Stimulated activated CD4-positive, alpha-beta T cell treated with anti-CD3 and anti-CD28 coated beads, Interleukin-2, amount 100 ng/mL, for 24 hours (primary cell): Measurements from ENCODE around the gene PEPD.
"Not testable (repeated sequence)": the region's sequence is repeated elsewhere in the genome, so short reads cannot be mapped to it uniquely, and the experiment has no call there.

Source experiments
- DNase-seq, 2 donors: peaks; one replicate each; pipeline ENCODE4 v3.0.0-alpha.2; 2020

The PEPD gene

DNA sequence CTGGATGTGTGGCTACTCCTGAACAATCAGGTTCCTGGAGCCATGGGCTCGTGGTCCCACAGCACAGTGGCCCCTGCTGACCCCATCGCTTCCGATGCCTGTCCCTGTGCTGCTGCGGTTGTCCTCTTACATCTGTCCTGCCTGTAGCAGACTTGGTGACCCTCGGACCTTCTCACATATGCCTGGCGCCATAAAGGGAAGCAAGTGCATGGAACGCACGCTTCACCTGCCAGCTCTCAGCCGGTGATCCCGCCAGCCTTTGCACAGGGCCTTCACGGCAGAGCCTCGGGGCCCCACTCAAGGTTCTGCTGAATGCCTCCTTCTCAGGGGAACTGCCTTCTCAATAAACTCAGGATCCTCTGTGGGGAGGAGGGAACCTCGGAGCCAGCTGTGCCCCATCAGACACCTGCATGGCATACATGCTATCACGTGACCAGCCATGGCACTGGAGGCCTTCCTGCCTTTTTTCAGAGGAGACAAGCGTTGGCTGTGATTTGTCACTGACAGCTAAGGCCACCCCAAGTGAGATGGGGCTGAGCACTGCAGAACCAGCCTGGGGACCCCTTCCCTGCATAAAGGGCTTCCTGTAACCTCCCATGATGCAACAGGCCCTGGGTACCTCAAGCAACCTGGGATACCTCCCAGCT, 24.3 kb downstream of the PEPD start:
- no peak for DNase-seq

GRCh38 chr19:33496038-33496895, 25.3 kb downstream of the PEPD start:
- no peak for DNase-seq

DNA sequence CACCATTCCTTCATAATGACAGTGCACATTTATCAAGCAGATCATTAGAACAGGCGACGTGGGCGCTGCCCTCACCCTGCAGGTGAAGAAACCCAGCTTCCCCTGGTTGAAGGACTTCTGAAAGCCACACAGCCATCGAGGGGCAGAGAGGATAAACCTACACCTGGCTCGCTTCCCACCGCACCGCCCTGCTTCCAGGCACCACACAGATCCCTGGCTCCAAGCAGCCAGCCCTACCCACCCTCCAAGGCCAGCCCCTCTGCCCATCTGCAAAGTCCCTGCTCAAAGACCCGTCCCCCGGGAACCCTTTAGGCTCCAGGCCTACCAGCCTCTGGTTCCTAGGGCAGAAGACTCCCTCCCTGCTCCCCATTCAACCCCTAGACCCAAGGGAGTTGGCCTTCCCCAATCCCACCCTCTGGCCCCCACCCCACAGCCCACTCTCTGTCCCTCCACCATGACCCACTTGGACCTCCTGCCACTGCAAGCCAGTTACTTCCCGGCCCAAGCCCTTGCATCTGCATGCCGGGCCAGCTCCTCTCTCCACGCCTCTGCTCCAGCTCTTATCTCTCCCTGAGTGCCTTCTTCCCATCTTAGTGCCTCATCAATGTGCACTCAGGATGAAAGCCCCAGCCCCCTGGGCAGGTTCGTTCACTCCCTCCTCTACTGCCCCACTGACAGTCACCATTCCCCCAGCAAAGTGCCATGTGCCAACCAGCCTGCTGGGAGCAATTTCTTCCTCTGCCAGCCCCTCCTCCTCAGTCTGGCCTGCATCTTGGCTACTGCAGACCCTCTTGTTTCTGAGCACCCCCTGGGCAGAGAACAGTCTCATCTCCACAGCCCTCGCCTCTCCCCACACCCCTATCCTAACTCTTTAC, 28.0 kb downstream of the PEPD start:
- no peak for DNase-seq

DNA sequence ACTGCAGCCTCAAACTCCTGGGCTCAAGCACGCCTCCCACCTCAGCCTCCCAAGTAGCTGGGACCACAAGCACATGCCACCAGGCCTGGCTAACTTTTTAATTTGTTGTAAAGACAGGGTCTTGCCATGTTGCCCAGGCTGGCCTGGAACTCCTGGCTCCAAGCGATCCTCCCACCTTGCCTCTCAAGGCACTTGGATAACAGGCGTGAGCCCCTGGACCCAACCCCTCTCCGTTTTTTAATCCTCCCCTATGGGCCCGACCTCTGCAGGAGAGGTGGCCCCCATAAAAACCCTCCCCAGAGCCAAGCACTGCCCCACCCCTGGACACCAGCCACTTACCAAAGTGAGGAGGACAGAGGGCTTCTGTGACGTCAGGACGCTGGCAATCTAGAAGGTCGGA, 28.6 kb downstream of the PEPD start:
- no peak for DNase-seq

- no peak for DNase-seq
Observed at GRCh38 chr19:33492090-33492489, 29.5 kb downstream of the PEPD start.

GRCh38 chr19:33490596-33490995, 31.0 kb downstream of the PEPD start:
- not testable (repeated sequence) for DNase-seq

DNA sequence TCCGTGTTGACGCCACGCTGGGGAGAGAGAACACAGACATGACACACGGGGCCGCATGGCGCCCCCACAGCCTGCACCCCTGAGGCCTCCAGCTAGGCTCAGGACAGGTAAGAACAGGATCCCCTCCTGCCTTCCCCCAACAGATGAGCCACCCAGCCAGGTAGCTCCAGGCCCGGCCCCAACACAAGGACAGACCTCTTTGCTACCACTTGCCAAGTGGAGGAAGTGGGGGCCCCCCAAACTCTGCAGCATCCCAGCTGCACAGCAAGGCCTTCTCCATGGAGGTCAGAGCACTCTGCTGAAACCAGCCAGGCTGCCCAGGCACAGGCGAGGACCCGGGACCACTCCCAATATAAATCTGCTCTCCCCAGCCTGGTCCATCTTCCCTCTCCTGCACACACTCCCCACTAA, 31.5 kb downstream of the PEPD start:
- no peak for DNase-seq

DNA sequence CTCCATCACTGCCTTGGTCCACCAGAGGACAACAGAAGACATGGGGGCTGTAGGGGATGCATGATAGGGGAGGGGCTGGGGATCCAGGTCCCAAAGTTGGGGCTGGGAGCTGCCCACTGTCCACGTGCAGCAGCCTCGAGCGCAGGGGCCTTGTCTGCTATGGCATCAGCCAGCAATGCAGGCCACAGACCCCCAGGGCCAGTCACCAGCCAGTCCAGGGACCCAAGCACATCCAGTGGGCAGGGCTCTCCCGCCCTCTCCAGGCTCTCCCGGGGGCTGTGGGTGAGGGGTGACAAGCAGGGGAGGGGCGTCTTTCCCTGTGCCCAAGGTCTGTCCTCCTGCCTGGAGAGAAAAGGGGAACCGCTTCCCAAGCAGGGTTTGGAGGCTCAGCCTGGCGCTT, 32.8 kb downstream of the PEPD start:
- no peak for DNase-seq

GRCh38 chr19:33487901-33488800, 33.4 kb downstream of the PEPD start:
- DNase-seq, result no peak

DNA sequence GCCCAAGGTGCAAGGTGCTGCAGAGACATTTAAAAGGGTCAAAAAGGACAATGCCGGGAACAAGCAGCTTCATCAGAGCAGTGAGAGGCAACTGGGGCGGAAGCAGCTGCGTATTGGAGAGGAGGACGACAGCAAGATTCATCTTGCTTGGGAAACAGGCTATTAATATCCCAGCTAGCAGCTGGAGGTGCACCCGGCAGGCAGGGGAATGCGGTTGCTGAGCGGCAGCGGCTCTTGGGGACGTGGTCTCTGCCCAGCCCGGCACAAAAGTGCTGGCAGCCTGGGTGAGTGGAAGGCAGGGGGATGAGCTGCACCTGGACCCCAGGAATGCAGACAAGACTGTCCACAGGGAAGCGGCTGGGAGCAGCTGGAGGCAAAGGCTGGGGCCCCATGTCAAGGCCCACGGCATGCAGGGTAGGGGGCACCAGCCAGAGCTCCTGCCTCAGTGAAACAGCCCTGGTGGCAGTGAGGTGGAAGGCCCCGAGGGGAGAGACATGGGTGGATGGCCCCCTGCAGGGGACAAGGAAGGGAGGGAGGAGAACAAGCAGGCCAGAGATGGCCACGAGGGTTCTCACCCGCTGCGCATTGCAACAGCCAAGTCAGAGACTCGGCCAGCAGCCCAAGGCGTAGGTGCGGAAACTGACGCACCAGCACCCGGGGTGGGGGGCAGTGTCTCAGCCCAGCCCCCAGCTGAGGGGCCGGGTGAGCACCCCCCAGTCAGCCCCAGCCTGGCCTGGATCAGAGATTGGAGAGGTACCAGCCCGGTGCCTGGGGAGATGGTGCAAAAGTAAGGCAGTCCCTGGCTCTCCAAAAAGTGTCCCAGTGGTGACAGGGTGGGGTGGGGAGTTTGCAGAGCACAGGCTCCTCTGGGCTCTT, 34.4 kb downstream of the PEPD start:
- no peak for DNase-seq

DNA sequence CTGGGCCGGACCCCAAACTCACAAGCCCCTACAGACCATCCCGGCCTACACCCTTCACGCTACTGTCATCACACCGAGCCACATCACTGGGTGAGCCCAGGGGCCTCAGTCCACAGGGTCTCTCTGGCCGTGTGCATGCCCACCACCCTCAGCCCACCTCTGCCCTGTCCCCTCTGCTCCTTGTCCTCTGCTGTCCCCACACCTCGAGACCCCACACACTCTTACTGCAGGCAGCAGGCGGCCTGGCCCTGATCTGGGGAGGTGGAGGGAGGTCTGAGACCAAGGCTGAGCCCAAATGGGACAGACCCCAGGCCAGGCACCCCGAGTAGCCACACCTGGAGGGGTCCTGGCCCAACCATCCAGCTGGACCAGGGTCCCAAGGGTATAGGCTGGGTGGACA, 35.2 kb downstream of the PEPD start:
- DNase-seq, result no peak

DNA sequence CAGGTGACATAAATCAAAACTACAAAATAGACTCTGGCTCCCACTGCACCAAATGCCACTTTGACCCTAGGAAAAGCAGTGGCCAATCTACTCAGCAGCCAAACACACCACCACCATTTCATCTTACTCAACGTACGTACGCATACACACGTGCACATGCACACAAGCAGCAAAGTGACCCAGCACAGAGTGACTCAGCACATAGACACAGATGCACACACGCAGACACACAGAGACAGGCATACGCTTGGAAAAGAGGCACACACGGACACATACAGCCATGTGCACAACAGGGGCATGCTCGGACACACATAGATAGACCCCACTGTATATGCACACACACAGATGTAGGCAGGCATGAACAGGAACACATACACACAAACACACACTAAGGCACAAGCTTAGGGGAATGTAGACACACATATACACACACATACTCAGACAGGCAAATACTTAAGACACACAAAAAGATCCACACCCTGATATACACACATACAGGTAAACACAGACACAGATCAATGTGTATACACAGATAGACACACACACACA, 37.3 kb downstream of the PEPD start:
- no peak for DNase-seq

GRCh38 chr19:33482476-33482875, 39.1 kb downstream of the PEPD start:
- no peak for DNase-seq

DNA sequence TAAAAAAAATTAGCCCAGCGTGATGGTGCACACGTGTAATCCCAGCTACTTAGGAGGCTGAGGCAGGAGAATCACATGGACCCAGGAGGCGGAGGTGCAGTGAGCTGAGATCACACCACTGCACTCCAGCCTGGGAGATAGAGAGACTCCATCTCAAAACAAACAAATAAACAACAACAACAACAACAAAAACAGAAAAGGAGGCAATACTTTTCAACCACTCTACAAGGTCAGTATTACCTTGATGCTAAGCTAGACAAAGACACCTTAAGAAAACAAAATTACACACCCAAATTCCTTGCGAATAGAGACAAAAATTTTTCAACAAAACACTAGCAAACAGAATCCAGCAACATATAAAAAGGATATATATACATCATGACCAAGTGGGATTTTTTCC, 39.7 kb downstream of the PEPD start:
- no peak for DNase-seq

DNA sequence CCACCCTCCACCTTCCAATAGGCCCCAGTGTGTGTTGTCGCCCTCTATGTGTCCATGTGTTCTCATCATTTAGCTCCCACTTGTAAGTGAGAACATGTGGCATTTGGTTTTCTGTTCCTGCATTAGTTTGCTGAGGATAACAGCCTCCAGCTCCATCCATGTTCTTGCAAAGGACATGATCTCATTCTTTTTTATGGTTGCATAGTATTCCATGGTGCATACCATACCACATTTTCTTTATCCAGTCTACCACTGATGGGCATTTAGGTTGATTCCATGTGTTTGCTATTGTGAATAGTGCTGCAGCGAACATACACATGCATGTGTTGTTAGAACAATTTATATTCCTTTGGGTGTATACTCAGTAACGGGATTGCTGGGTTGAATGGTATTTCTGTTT, 42.0 kb downstream of the PEPD start:
- DNase-seq, result not testable (repeated sequence)

- DNase-seq, result no peak
Observed at GRCh38 chr19:33477781-33478180, 43.8 kb downstream of the PEPD start.

- peak in 1 of 2 donors; percentile 9 for DNase-seq
Observed at GRCh38 chr19:33476151-33476707, 45.4 kb downstream of the PEPD start.

DNA sequence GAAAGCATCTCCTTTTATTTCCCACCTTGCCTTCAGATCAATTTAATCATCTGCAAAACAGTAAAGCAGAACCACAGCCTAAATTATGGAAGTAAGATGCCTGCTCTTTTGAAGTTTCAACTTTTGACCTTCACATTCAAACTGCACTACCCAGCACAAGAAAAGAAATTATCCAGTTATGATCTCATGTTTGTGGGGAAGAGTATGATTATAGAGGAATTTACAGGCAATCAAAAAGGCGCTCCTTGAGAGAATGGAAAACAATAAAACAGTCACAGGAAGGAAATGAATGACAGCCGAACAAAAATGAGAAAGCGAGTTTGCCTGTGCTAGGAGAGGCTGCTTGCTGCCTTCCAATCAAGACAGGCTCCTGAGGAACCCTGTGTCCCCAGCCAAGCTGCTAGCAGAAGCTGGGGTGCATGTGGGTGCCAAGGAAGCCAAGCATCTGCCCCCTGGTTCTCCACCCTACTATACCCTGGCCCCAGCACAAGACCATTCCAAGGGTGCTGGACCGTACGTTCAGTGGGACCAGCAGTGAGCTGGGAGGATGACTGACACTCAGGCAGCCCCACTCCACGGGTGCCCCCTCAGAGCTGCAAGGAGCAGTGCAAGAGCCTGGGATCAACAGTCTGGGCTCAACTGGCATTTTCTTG, 47.8 kb downstream of the PEPD start:
- peak in 1 of 2 donors; percentile 5 for DNase-seq

DNA sequence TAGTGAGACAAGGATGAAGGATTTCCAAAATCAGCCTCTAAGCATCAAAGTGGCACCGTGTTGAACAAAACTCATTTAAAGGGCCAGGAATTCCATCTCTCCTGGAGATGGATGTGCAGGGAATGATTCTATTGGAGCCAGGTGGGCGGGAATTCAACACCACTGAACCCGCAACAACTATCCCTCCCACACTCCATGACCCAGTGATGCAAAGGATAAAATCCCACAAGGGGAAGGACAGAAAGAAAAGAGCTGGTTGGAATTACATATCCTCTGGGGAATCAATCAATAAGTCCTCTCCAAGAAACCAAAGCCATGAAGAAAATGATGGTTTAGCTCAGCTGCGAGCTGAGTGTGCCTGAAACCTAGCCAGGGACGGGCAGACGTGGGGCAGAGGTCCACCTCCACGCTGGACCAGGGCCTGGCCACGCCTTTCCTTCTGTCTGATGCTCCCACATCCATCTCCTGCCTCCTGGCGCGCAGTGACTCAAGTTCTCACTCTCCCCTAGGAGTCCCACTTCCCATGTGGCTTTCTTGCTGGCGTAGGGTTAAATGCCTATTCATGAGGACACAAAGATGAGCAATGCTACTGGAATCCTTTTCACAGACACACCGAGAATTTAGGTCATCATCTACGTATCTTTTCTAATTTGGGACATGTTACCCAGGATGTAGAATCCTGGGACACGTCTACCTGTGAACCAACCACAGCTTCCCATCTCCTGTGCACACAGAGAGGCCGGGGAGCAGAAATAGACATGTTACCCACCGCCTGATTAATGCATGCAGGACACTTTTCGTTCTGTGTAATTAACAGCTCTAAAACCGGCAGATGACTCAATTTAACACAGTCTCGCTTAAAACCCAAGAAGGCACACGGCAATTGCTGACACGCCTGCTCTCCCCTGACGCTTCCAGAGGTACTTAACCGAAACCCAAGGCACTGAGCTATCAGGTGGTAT, 48.6 kb downstream of the PEPD start:
- peak in 1 of 2 donors; percentile 5 for DNase-seq
